SH-SY5Y (cell line): ENCODE results near the gene HDAC8.

Source experiments
- GATA2 ChIP-seq: IDR thresholded peaks from 2 replicates; pipeline ENCODE4 v1.6.1; 2011; ENCODE audit warnings: mild to moderate bottlenecking, low read depth, low read length
- GATA3 ChIP-seq: IDR thresholded peaks from 2 replicates; pipeline ENCODE4 v1.6.1; 2011; ENCODE audit warnings: low read depth, mild to moderate bottlenecking, low read length, moderate library complexity

- TF ChIP-seq GATA2 (no peak), GATA3 (no peak)
These were observed 48.5 kb upstream of the HDAC8 start for GRCh38 chrX:72621163-72621562.
